Spleen (tissue), 11 donors: ENCODE data around the gene SHC2. TPM values are rescaled to one million over a fixed set of nuclear protein-coding genes. Genes with fewer than 3 reads are reported as not detected.
A peak's percentile ranks its signal among the peaks of the same experiment; 100 is the strongest.

Source experiments
- DNase-seq: peaks from one replicate; pipeline ENCODE4 v3.0.0-alpha.2; 2020
- H3K27ac ChIP-seq, 8 donors: fragments of 200-600 bp; sonication (generic) in 7 of 8; 1 replicate in 4 of 8; 2 replicates in 4 of 8; pipeline versions ENCODE4 v1.5.0 to v1.8.0; 2016 to 2021; ENCODE audit warnings: inconsistent platforms in 4 of 8, mild to moderate bottlenecking in 4 of 8, moderate library complexity in 1 of 8
- H3K27me3 ChIP-seq, 7 donors: fragments of 200-600 bp; sonication (generic) in 6 of 7; replicated peaks in 1 of 7; 1 replicate in 4 of 7; 2 replicates in 3 of 7; pipeline versions ENCODE4 v1.5.0 to v1.8.0; 2016 to 2021; ENCODE audit warnings: inconsistent platforms in 3 of 7, mild to moderate bottlenecking in 1 of 7
- H3K36me3 ChIP-seq, 6 donors: fragments of 200-600 bp; sonication (generic) in 5 of 6; 1 replicate in 4 of 6; 2 replicates in 2 of 6; pipeline versions ENCODE4 v1.5.0 to v1.8.0; 2016 to 2021; ENCODE audit warnings: inconsistent platforms in 2 of 6
- H3K4me1 ChIP-seq, 6 donors: fragments of 200-600 bp; sonication (generic) in 5 of 6; 1 replicate in 3 of 6; 2 replicates in 3 of 6; pipeline versions ENCODE4 v1.5.0 to v1.8.0; 2016 to 2021; ENCODE audit warnings: inconsistent platforms in 3 of 6
- H3K4me3 ChIP-seq, 8 donors: fragments of 200-600 bp; sonication (generic) in 7 of 8; 1 replicate in 4 of 8; 2 replicates in 4 of 8; pipeline versions ENCODE4 v1.5.0 to v1.8.0; 2016 to 2021; ENCODE audit warnings: inconsistent platforms in 4 of 8, mild to moderate bottlenecking in 4 of 8, moderate library complexity in 2 of 8
- H3K9me3 ChIP-seq, 8 donors: fragments of 200-600 bp; sonication (generic) in 7 of 8; 1 replicate in 4 of 8; 2 replicates in 4 of 8; pipeline versions ENCODE4 v1.5.0 to v1.8.0; 2016 to 2021; ENCODE audit warnings: inconsistent platforms in 4 of 8
- POLR2A ChIP-seq, 3 donors: fragments of 450-650 bp; IDR thresholded peaks; one replicate each; pipeline ENCODE4 v1.5.1; 2017; ENCODE audit warnings: antibody characterized with exemption in 3 of 3, mild to moderate bottlenecking in 1 of 3
- POLR2AphosphoS5 ChIP-seq, 3 donors: sonication (generic); formaldehyde crosslinking; IDR thresholded peaks; one replicate each; pipeline ENCODE4 v1.5.1; 2017; ENCODE audit warnings: antibody characterized with exemption in 3 of 3
- WGBS, 5 donors: extraction: QIAGEN DNeasy Blood & Tissue Kit in 3 of 5; methylation state at CpG; one replicate each; pipeline versions ENCODE4 v1.1.5 to v1.1.7; 2013 to 2018; 5-methylcytosine and 5-hydroxymethylcytosine counted together
- intact Hi-C: fragments of 100-400 bp; cut with DNase I; formaldehyde crosslinking; loops from one replicate; pipeline ENCODE4 v1.15.0; 2023; ENCODE audit warnings: low total_unique reads
- polyA plus RNA-seq, 3 donors: library from polyadenylated mRNA; stranded (reverse); fragments of 200-250 nt; gene quantifications; one replicate each; pipeline ENCODE4 v1.2.1, GENCODE V29; 2013
- small RNA-seq, 4 donors: library from RNA; depleted of rRNA; stranded (forward); fragments of <200 nt; gene quantifications; one replicate each; pipeline ENCODE3, GENCODE V24; 2016
- total RNA-seq, 7 donors: library from RNA; depleted of rRNA in 3 of 7; stranded (reverse); fragments of >200 nt in 3 of 7; fragmentation: NEBNext Ultra II Directional in 4 of 7; extraction: Animal tissue kit (Norgen Biotek cat#: 25700) in 4 of 7; gene quantifications; one replicate each; pipeline versions ENCODE4 v1.1.0 to v1.2.1, GENCODE V29; 2016 to 2021
- TF ChIP-seq, protein P1 (sequence below), 11 experiments: fragments of 200-600 bp in 7 of 11; fragments of 450-650 bp in 4 of 11; sonication (generic) in 4 of 11; IDR thresholded peaks in 8 of 11; conservative IDR thresholded peaks in 3 of 11; 1 replicate in 7 of 11; 2 replicates in 4 of 11; pipeline versions ENCODE4 v1.4.0 to v1.8.0; 2016 to 2021; ENCODE audit warnings: antibody characterized with exemption in 11 of 11, inconsistent platforms in 4 of 11, mild to moderate bottlenecking in 1 of 11
- donor health status: healthy with polysubstance abuse.
- donor health status: DM: no; HTN: no; CAD: no; lungs with moderate emphysema.
- donor health status: DM: no; HTN: no; CAD: no.
- donor health status: Bipolar disorder and iron deficiency.
- donor health status: healthy.
- donor health status: DM: no; HTN: no; CAD: no.
- donor health status: DM: yes; HTN: yes; CAD: no.

SHC2 gene
- total and polyA plus RNA-seq, 10 donors, result 19.6 to 123 (median 45.2) TPM

- Histone ChIP-seq H3K36me3 (no peaks in the 10 kb centered on the region), H3K27me3 (peaks cover 0 to 74% (median 0%) of the 10 kb centered on the region in 7 donors), H3K4me1 (no peaks in the 10 kb centered on the region), H3K9me3 (no peaks in the 10 kb centered on the region), H3K27ac (no peak overlapping the region), H3K4me3 (no peak overlapping the region)
- no peak for TF ChIP-seq POLR2AphosphoS5 (IDR thresholded peaks at IDR 0.05)
- no peak for TF ChIP-seq POLR2A (IDR thresholded peaks at IDR 0.05)
- TF ChIP-seq, protein P1, sequence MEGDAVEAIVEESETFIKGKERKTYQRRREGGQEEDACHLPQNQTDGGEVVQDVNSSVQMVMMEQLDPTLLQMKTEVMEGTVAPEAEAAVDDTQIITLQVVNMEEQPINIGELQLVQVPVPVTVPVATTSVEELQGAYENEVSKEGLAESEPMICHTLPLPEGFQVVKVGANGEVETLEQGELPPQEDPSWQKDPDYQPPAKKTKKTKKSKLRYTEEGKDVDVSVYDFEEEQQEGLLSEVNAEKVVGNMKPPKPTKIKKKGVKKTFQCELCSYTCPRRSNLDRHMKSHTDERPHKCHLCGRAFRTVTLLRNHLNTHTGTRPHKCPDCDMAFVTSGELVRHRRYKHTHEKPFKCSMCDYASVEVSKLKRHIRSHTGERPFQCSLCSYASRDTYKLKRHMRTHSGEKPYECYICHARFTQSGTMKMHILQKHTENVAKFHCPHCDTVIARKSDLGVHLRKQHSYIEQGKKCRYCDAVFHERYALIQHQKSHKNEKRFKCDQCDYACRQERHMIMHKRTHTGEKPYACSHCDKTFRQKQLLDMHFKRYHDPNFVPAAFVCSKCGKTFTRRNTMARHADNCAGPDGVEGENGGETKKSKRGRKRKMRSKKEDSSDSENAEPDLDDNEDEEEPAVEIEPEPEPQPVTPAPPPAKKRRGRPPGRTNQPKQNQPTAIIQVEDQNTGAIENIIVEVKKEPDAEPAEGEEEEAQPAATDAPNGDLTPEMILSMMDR (IDR thresholded peaks at IDR 0.05 in 8 of 11, conservative IDR thresholded peaks at IDR 0.05 in 3 of 11), result no peak
- 63 to 70% (median 69%) methylated on average over 22 of the region's 22 CpGs for WGBS, 5 donors
- peak; percentile 24 for DNase-seq
- intact Hi-C loops, result no loop called here
These were observed 92.7 kb downstream of the SHC2 start for GRCh38 chr19:367963-368629.

GRCh38 chr19:367561-367960 lies 93.3 kb downstream of the SHC2 start:
- Histone ChIP-seq H3K27ac (no peak overlapping the region), H3K9me3 (no peaks in the 10 kb centered on the region), H3K27me3 (peaks cover 0 to 72% (median 0%) of the 10 kb centered on the region in 7 donors), H3K4me3 (no peak overlapping the region), H3K4me1 (no peaks in the 10 kb centered on the region), H3K36me3 (no peaks in the 10 kb centered on the region)
- TF ChIP-seq, protein P1 (IDR thresholded peaks at IDR 0.05 in 8 of 11, conservative IDR thresholded peaks at IDR 0.05 in 3 of 11), result no peak
- TF ChIP-seq POLR2AphosphoS5 (IDR thresholded peaks at IDR 0.05) (no peak), POLR2A (IDR thresholded peaks at IDR 0.05) (no peak)
- 81 to 93% (median 90%) methylated on average over 13 to 14 of the region's 14 CpGs for WGBS, 5 donors
- intact Hi-C loops, result no loop called here
- peak; percentile 4 for DNase-seq

DNA sequence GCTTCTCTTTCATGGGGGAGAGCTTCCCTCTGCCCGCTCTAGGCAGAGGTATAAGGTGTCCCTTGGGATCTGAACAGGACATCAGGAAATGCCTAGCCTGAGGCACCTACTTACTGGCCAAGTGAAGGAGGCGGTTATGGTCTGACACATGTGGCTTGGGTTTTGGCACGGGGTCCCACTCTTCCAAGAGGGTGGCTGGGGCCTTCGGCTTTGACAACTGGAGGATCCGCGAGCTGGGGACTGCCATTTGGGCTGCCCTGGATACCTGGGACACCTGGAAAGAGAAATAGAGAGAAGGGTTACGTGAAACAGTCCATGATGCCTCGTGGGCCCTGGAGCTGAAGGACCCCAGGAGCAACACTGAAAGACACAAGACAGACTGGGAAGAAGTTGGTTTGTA lies 93.9 kb downstream of the SHC2 start:
- Histone ChIP-seq H3K27me3 (peaks cover 0 to 67% (median 0%) of the 10 kb centered on the region in 7 donors), H3K36me3 (no peaks in the 10 kb centered on the region), H3K4me3 (no peak overlapping the region), H3K4me1 (no peaks in the 10 kb centered on the region), H3K27ac (no peak overlapping the region), H3K9me3 (no peaks in the 10 kb centered on the region)
- intact Hi-C loops, result no loop called here
- DNase-seq, result peak; percentile 44
- 78 to 94% (median 87%) methylated on average over 8 of the region's 8 CpGs for WGBS, 5 donors
- TF ChIP-seq POLR2A (IDR thresholded peaks at IDR 0.05) (no peak), POLR2AphosphoS5 (IDR thresholded peaks at IDR 0.05) (no peak)
- TF ChIP-seq, protein P1 (IDR thresholded peaks at IDR 0.05 in 8 of 11, conservative IDR thresholded peaks at IDR 0.05 in 3 of 11), result no peak

Small RNA genes within 50 kb of the gene (small RNA-seq; reads per million reads assigned to genes)
- gene RNA5SP462, result 0 to 0.06 (median 0) reads per million in 4 donors

Other genes with a start within 250 kb of the SHC2 start
- 10 to 100 TPM in 1 of 7 donors, 1 to 10 TPM in 6; 1.8 to 27.7 (median 4.7) TPM for gene PLPP2, start 169.6 kb downstream of the SHC2 start, total RNA-seq
- gene PLPP2, start 169.6 kb downstream of the SHC2 start, polyA plus RNA-seq, result 1 to 10 TPM; 1.2 to 6.2 (median 2.3) TPM
- gene MIER2, start 116.2 kb downstream of the SHC2 start, total RNA-seq, result 10 to 100 TPM; 26.8 to 66.5 (median 30.1) TPM
- gene MIER2, start 116.2 kb downstream of the SHC2 start, polyA plus RNA-seq, result 10 to 100 TPM; 19.2 to 47.2 (median 31.3) TPM
- gene C2CD4C, start 51.9 kb downstream of the SHC2 start, total RNA-seq, result 1 to 10 TPM in 2 of 7 donors, under 1 TPM in 4, not detected in 1; 0.23 to 2.1 (median 0.85) TPM
- gene C2CD4C, start 51.9 kb downstream of the SHC2 start, polyA plus RNA-seq, result under 1 TPM; 0.26 to 0.91 (median 0.67) TPM
- 10 to 100 TPM in 3 of 7 donors, 1 to 10 TPM in 4; 5.1 to 33.6 (median 5.9) TPM for gene MADCAM1, start 35.5 kb upstream of the SHC2 start, total RNA-seq
- gene MADCAM1, start 35.5 kb upstream of the SHC2 start, polyA plus RNA-seq, result 10 to 100 TPM in 1 of 3 donors, 1 to 10 TPM in 2; 3.0 to 23.9 (median 3.4) TPM
- gene TPGS1, start 46.5 kb upstream of the SHC2 start, total RNA-seq, result 10 to 100 TPM; 16.1 to 23.7 (median 19.5) TPM
- gene TPGS1, start 46.5 kb upstream of the SHC2 start, polyA plus RNA-seq, result 10 to 100 TPM in 2 of 3 donors, 1 to 10 TPM in 1; 9.8 to 24.4 (median 19.4) TPM
- 10 to 100 TPM; 36.5 to 52.4 (median 48.3) TPM for gene CDC34, start 70.7 kb upstream of the SHC2 start, total RNA-seq
- gene CDC34, start 70.7 kb upstream of the SHC2 start, polyA plus RNA-seq, result 10 to 100 TPM; 35.9 to 83.9 (median 68.7) TPM
- gene GZMM, start 83.0 kb upstream of the SHC2 start, total RNA-seq, result 10 to 100 TPM in 4 of 7 donors, 1 to 10 TPM in 3; 3.9 to 19.5 (median 13.5) TPM
- gene GZMM, start 83.0 kb upstream of the SHC2 start, polyA plus RNA-seq, result 10 to 100 TPM in 2 of 3 donors, 1 to 10 TPM in 1; 9.4 to 19.1 (median 16.3) TPM
- gene BSG, start 111.6 kb upstream of the SHC2 start, total RNA-seq, result 100 to 1,000 TPM; 180 to 307 (median 274) TPM
- gene BSG, start 111.6 kb upstream of the SHC2 start, polyA plus RNA-seq, result 100 to 1,000 TPM in 2 of 3 donors, 10 to 100 TPM in 1; 95.3 to 141 (median 139) TPM
- gene HCN2, start 128.8 kb upstream of the SHC2 start, total RNA-seq, result 1 to 10 TPM in 1 of 7 donors, under 1 TPM in 4, not detected in 2; 0.19 to 1.1 (median 0.54) TPM
- under 1 TPM; 0.09 to 0.19 (median 0.11) TPM for gene HCN2, start 128.8 kb upstream of the SHC2 start, polyA plus RNA-seq
- 10 to 100 TPM; 28.6 to 55.6 (median 49.7) TPM for gene POLRMT, start 172.5 kb upstream of the SHC2 start, total RNA-seq
- 100 to 1,000 TPM in 2 of 3 donors, 10 to 100 TPM in 1; 67.8 to 105 (median 102) TPM for gene POLRMT, start 172.5 kb upstream of the SHC2 start, polyA plus RNA-seq
- under 1 TPM in 2 of 7 donors, not detected in 5; 0.27 to 0.61 TPM for gene FGF22, start 178.8 kb upstream of the SHC2 start, total RNA-seq
- gene FGF22, start 178.8 kb upstream of the SHC2 start, polyA plus RNA-seq, result under 1 TPM in 2 of 3 donors, not detected in 1; 0.10 to 0.20 TPM
- 10 to 100 TPM; 49.2 to 95.1 (median 57.7) TPM for gene RNF126, start 202.2 kb upstream of the SHC2 start, total RNA-seq
- gene RNF126, start 202.2 kb upstream of the SHC2 start, polyA plus RNA-seq, result 10 to 100 TPM; 38.1 to 55.3 (median 45.0) TPM
- 10 to 100 TPM; 11.5 to 43.4 (median 16.6) TPM for gene FSTL3, start 215.4 kb upstream of the SHC2 start, total RNA-seq
- 10 to 100 TPM in 2 of 3 donors, 1 to 10 TPM in 1; 5.6 to 31.2 (median 10.9) TPM for gene FSTL3, start 215.4 kb upstream of the SHC2 start, polyA plus RNA-seq
- gene PRSS57, start 234.4 kb upstream of the SHC2 start, total RNA-seq, result 1 to 10 TPM in 2 of 7 donors, under 1 TPM in 3, not detected in 2; 0.46 to 2.5 (median 0.60) TPM
- gene PRSS57, start 234.4 kb upstream of the SHC2 start, polyA plus RNA-seq, result under 1 TPM; 0.24 to 0.70 (median 0.27) TPM
- gene PALM, start 247.9 kb upstream of the SHC2 start, total RNA-seq, result 10 to 100 TPM; 19.9 to 80.1 (median 30.0) TPM
- 10 to 100 TPM in 1 of 3 donors, 1 to 10 TPM in 2; 6.0 to 24.1 (median 7.0) TPM for gene PALM, start 247.9 kb upstream of the SHC2 start, polyA plus RNA-seq